H1 (cell line): ENCODE measurements around the gene HOXB7. TPM values are rescaled to one million over a fixed set of nuclear protein-coding genes. Genes with fewer than 3 reads are reported as not detected.

Source experiments
- ATF2 ChIP-seq: IDR thresholded peaks from 2 replicates; pipeline ENCODE4 v1.6.1; 2012; ENCODE audit warnings: low read length, inconsistent platforms
- ATF3 ChIP-seq: IDR thresholded peaks from 2 replicates; pipeline ENCODE4 v1.6.1; 2011; ENCODE audit warnings: low read depth, mild to moderate bottlenecking, low read length; ENCODE audit not compliant: insufficient read depth
- BRCA1 ChIP-seq: IDR thresholded peaks from 2 replicates; pipeline ENCODE4 v1.6.1; 2012; ENCODE audit warnings: low read depth, low read length, improper control_type of control experiment
- CBX5 ChIP-seq: fragments of 300-800, 300-1000 bp; sonication (generic); IDR thresholded peaks from 2 replicates; pipeline ENCODE4 v1.7.1; 2016; ENCODE audit warnings: antibody characterized with exemption, low read length, low read depth
- CHD1 ChIP-seq: IDR thresholded peaks from 2 replicates; pipeline ENCODE4 v1.6.1; 2012; ENCODE audit warnings: low read depth, low read length, improper control_type of control experiment
- CTBP2 ChIP-seq: IDR thresholded peaks from 2 replicates; pipeline ENCODE4 v1.7.0; 2011; ENCODE audit warnings: borderline replicate concordance, mild to moderate bottlenecking, moderate library complexity, mixed read lengths, low read length; ENCODE audit not compliant: insufficient read depth, insufficient read length
- E2F6 ChIP-seq: IDR thresholded peaks from 2 replicates; pipeline ENCODE4 v1.6.1; 2012; ENCODE audit warnings: inconsistent platforms
- EP300 ChIP-seq, 2 experiments: IDR thresholded peaks; 1 replicate in 1 of 2; 2 replicates in 1 of 2; pipeline ENCODE4 v1.6.1; 2011 to 2012; ENCODE audit warnings: low read depth in 2 of 2, low read length in 2 of 2, mild to moderate bottlenecking in 2 of 2, borderline replicate concordance in 1 of 2, inconsistent platforms in 1 of 2, moderate library complexity in 1 of 2
- GABPA ChIP-seq: IDR thresholded peaks from 2 replicates; pipeline ENCODE4 v1.6.1; 2011; ENCODE audit warnings: mild to moderate bottlenecking, low read length, moderate library complexity, borderline replicate concordance; ENCODE audit not compliant: insufficient read depth
- KDM4A ChIP-seq: IDR thresholded peaks from one replicate; pipeline ENCODE4 v1.7.1; 2012; ENCODE audit warnings: low read depth, mild to moderate bottlenecking, moderate library complexity, low read length, inconsistent platforms; ENCODE audit not compliant: severe bottlenecking
- KDM5A ChIP-seq: fragments of 200-600 bp; IDR thresholded peaks from 2 replicates; pipeline ENCODE4 v1.7.1; 2012; ENCODE audit warnings: mild to moderate bottlenecking, low read length, inconsistent platforms, mixed read lengths
- MAFK ChIP-seq: IDR thresholded peaks from 2 replicates; pipeline ENCODE4 v1.6.1; 2012; ENCODE audit warnings: low read depth, mild to moderate bottlenecking, improper control_type of control experiment, low read length
- NRF1 ChIP-seq: IDR thresholded peaks from 2 replicates; pipeline ENCODE4 v1.6.1; 2011; ENCODE audit warnings: mild to moderate bottlenecking, low read depth, low read length, improper control_type of control experiment
- POLR2AphosphoS5 ChIP-seq: IDR thresholded peaks from 2 replicates; pipeline ENCODE4 v1.6.1; 2011; ENCODE audit warnings: low read depth, low read length
- RBBP5 ChIP-seq: IDR thresholded peaks from 2 replicates; pipeline ENCODE4 v1.7.1; 2012; ENCODE audit warnings: low read depth, mild to moderate bottlenecking, inconsistent platforms, low read length, moderate library complexity, borderline replicate concordance
- RNF2 ChIP-seq: fragments of 200-900, 300-1000 bp; sonication (generic); IDR thresholded peaks from 2 replicates; pipeline ENCODE4 v1.7.1; 2016; ENCODE audit warnings: borderline replicate concordance, low read depth, mild to moderate bottlenecking, antibody characterized with exemption, low read length; ENCODE audit not compliant: poor library complexity, severe bottlenecking; ENCODE audit errors: missing control alignments
- RXRA ChIP-seq: IDR thresholded peaks from 2 replicates; pipeline ENCODE4 v1.6.1; 2011; ENCODE audit warnings: low read depth, mild to moderate bottlenecking, low read length, moderate library complexity; ENCODE audit not compliant: insufficient read depth
- SRF ChIP-seq: IDR thresholded peaks from 2 replicates; pipeline ENCODE4 v1.6.1; 2011; ENCODE audit warnings: mild to moderate bottlenecking, low read depth, low read length, moderate library complexity
- TAF7 ChIP-seq: optimal IDR thresholded peaks from 2 replicates; pipeline ENCODE3; 2011; ENCODE audit warnings: low read depth, mild to moderate bottlenecking, inconsistent platforms, low read length, moderate library complexity, borderline replicate concordance
- TBP ChIP-seq: IDR thresholded peaks from 2 replicates; pipeline ENCODE4 v1.6.1; 2011; ENCODE audit warnings: low read depth, low read length, improper control_type of control experiment
- TCF12 ChIP-seq: IDR thresholded peaks from 2 replicates; pipeline ENCODE4 v1.6.1; 2011; ENCODE audit warnings: low read depth, mild to moderate bottlenecking, low read length
- ZNF274 ChIP-seq: IDR thresholded peaks from 2 replicates; pipeline ENCODE4 v1.7.0; 2012; ENCODE audit warnings: low read length, borderline replicate concordance; ENCODE audit errors: extremely low read depth
- polyA plus RNA-seq, 7 experiments: library from polyadenylated mRNA; depleted of rRNA in 3 of 7; stranded (reverse) in 5 of 7; unstranded in 2 of 7; fragments of >200 nt in 5 of 7; fragments of 200-250 nt in 2 of 7; gene quantifications; 1 replicate in 5 of 7; 2 replicates in 1 of 7; 4 replicates in 1 of 7; pipeline versions ENCODE4 v1.2.1 to v1.2.3, GENCODE V29; 2011 to 2013; ENCODE audit warnings: missing spikeins in 2 of 7, mixed read lengths in 2 of 7
- total RNA-seq: library from RNA; stranded (reverse); fragmentation: NEBNext Ultra II Directional; extraction: Animal tissue kit (Norgen Biotek cat#: 25700); gene quantifications from 2 replicates; pipeline ENCODE4 v1.2.1, GENCODE V29; 2021

The HOXB7 gene
- total and polyA plus RNA-seq, 2 of the 8 experiments (the other 6 are each of a cell fraction or from before 2014, with no cell fraction given), result not detected

GRCh38 chr17:48633266-48633677 lies 22.5 kb upstream of the HOXB7 start (continued):
- TF ChIP-seq E2F6, result peak; percentile 63
- TF ChIP-seq TBP, result no peak
- TF ChIP-seq BRCA1, result no peak
- no peak for TF ChIP-seq KDM5A
- TF ChIP-seq RXRA, result no peak
- TF ChIP-seq POLR2AphosphoS5, result no peak
- no peak for TF ChIP-seq EP300 (IDR thresholded peaks at IDR 0.05; ENCODE audit: borderline replicate concordance in 1 of 2, low read depth in 2 of 2, low read length in 2 of 2)
- no peak for TF ChIP-seq ATF2
- TF ChIP-seq TAF7, result no peak
- no peak for TF ChIP-seq RBBP5
- no peak for TF ChIP-seq ZNF274
- TF ChIP-seq ATF3, result no peak
- no peak for TF ChIP-seq CHD1
- no peak for TF ChIP-seq TCF12
- TF ChIP-seq SRF, result no peak
- TF ChIP-seq RNF2, result peak; percentile 78
- no peak for TF ChIP-seq CTBP2
- TF ChIP-seq MAFK, result no peak
- no peak for TF ChIP-seq NRF1
- TF ChIP-seq KDM4A, result no peak
- no peak for TF ChIP-seq CBX5
- no peak for TF ChIP-seq GABPA
